Neural progenitor cell (in vitro differentiated cells): ENCODE results near the gene LRRC75A. TPM values are rescaled to one million over a fixed set of nuclear protein-coding genes. Genes with fewer than 3 reads are reported as not detected.

Experiments used
- DNase-seq: peaks from one replicate; pipeline ENCODE4 v3.0.0-alpha.2; 2016; ENCODE audit warnings: low spot score
- H2AFZ ChIP-seq: fragments of 200-600 bp; sonication (generic); replicated peaks from 2 replicates; pipeline ENCODE4 v1.6.1; 2016; ENCODE audit warnings: antibody characterized with exemption
- H3F3A ChIP-seq: fragments of 200-600 bp; sonication (generic); 2 replicates; pipeline ENCODE4 v1.6.1; 2016; ENCODE audit warnings: antibody characterized with exemption, low read depth
- H3K27ac ChIP-seq: fragments of 200-600 bp; sonication (generic); 2 replicates; pipeline ENCODE4 v1.5.1; 2016; ENCODE audit warnings: mild to moderate bottlenecking
- H3K27me3 ChIP-seq: fragments of 200-600 bp; sonication (generic); 2 replicates; pipeline ENCODE4 v1.6.1; 2016; ENCODE audit warnings: mild to moderate bottlenecking, moderate library complexity
- H3K36me3 ChIP-seq: fragments of 200-600 bp; sonication (generic); 2 replicates; pipeline ENCODE4 v1.5.1; 2016
- H3K4me1 ChIP-seq: fragments of 200-600 bp; sonication (generic); 2 replicates; pipeline ENCODE4 v1.6.1; 2016; ENCODE audit warnings: mixed run types
- H3K4me2 ChIP-seq: fragments of 200-600 bp; sonication (generic); 2 replicates; pipeline ENCODE4 v1.6.1; 2016
- H3K4me3 ChIP-seq: fragments of 200-600 bp; sonication (generic); 2 replicates; pipeline ENCODE4 v1.5.1; 2016
- H3K79me2 ChIP-seq: fragments of 200-600 bp; sonication (generic); 2 replicates; pipeline ENCODE4 v1.6.1; 2016; ENCODE audit warnings: low read depth
- H3K9ac ChIP-seq: fragments of 200-600 bp; sonication (generic); 2 replicates; pipeline ENCODE4 v1.6.1; 2016
- H3K9me3 ChIP-seq: fragments of 200-600 bp; sonication (generic); 2 replicates; pipeline ENCODE4 v1.5.1; 2016; ENCODE audit warnings: low read depth
- H4K20me1 ChIP-seq: fragments of 200-600 bp; sonication (generic); 2 replicates; pipeline ENCODE4 v1.6.1; 2016; ENCODE audit warnings: low read depth
- H3K27ac Mint-ChIP-seq: 3 replicates; pipeline ENCODE4 v1.8.0; 2021; ENCODE audit warnings: mixed read lengths
- H3K27me3 Mint-ChIP-seq: 2 replicates; pipeline ENCODE4 v1.8.0; 2022; ENCODE audit warnings: low read depth, mild to moderate bottlenecking, inconsistent platforms, moderate library complexity, mixed read lengths; ENCODE audit not compliant: insufficient read depth
- H3K36me3 Mint-ChIP-seq: 3 replicates; pipeline ENCODE4 v1.8.0; 2021; ENCODE audit warnings: mixed read lengths
- H3K4me1 Mint-ChIP-seq: 3 replicates; pipeline ENCODE4 v1.8.0; 2021; ENCODE audit warnings: mixed read lengths
- H3K4me3 Mint-ChIP-seq: 3 replicates; pipeline ENCODE4 v1.8.0; 2021; ENCODE audit warnings: mild to moderate bottlenecking, moderate library complexity, mixed read lengths
- H3K9me3 Mint-ChIP-seq: 3 replicates; pipeline ENCODE4 v1.8.0; 2020; ENCODE audit warnings: mixed read lengths
- EZH2 ChIP-seq: fragments of 200-600 bp; sonication (generic); IDR thresholded peaks from 2 replicates; pipeline ENCODE4 v1.6.1; 2017; ENCODE audit warnings: antibody characterized with exemption, mild to moderate bottlenecking, moderate library complexity
- EZH2phosphoT487 ChIP-seq: fragments of 200-600 bp; sonication (generic); IDR thresholded peaks from 2 replicates; pipeline ENCODE4 v1.6.1; 2017; ENCODE audit warnings: antibody characterized with exemption
- total RNA-seq: library from RNA; depleted of rRNA; stranded (reverse); fragments of >200 nt; gene quantifications from 2 replicates; pipeline ENCODE4 v1.2.3, GENCODE V29; 2015; ENCODE audit warnings: low replicate concordance
- TF ChIP-seq, protein P1 (sequence below): fragments of 200-600 bp; sonication (generic); IDR thresholded peaks from 2 replicates; pipeline ENCODE4 v1.5.1; 2017; ENCODE audit warnings: antibody characterized with exemption, mild to moderate bottlenecking

Gene LRRC75A
- total RNA-seq, 1 donor from 2014 or later, result 4.0 TPM

DNA sequence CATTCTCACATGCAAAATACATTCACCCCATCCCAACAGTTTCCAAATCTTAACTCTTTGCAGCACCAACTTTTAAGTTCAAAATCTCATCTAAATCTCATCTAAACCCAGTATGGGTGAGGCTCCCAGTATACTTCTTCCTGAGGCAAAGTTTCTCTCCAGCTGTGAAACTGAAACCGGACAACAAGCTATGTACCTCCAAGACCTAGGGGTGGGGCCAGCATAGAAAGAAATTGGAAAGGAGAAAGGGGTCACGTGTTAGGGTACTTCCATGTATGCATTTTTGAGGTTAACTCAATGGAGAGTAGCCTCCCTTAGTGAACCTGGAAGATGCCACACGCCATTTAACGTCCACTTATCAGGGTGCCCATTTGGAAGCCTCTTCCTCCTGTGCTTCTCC, 23.9 kb upstream of the LRRC75A start:
- Histone ChIP-seq H3K9ac (no peak overlapping the region), H3K4me1 (peaks cover 16% of the 10 kb centered on the region), H3F3A (peaks cover 13% of the 10 kb centered on the region), H3K9me3 (no peaks in the 10 kb centered on the region), H3K27me3 (peaks cover 23% of the 10 kb centered on the region), H3K4me3 (no peak overlapping the region), H3K36me3 (no peaks in the 10 kb centered on the region), H3K79me2 (no peaks in the 10 kb centered on the region), H2AFZ (no peak overlapping the region), H3K27ac (no peak overlapping the region), H4K20me1 (no peaks in the 10 kb centered on the region), H3K4me2 (no peak overlapping the region)
- Mint-ChIP-seq H3K36me3 (peaks cover 1% of the 10 kb centered on the region), H3K27ac (no peak overlapping the region), H3K4me1 (peaks cover 40% of the 10 kb centered on the region), H3K4me3 (no peak overlapping the region), H3K27me3 (peaks cover 5% of the 10 kb centered on the region), H3K9me3 (peaks cover 2% of the 10 kb centered on the region)
- DNase-seq, result no peak
- TF ChIP-seq, protein P1, sequence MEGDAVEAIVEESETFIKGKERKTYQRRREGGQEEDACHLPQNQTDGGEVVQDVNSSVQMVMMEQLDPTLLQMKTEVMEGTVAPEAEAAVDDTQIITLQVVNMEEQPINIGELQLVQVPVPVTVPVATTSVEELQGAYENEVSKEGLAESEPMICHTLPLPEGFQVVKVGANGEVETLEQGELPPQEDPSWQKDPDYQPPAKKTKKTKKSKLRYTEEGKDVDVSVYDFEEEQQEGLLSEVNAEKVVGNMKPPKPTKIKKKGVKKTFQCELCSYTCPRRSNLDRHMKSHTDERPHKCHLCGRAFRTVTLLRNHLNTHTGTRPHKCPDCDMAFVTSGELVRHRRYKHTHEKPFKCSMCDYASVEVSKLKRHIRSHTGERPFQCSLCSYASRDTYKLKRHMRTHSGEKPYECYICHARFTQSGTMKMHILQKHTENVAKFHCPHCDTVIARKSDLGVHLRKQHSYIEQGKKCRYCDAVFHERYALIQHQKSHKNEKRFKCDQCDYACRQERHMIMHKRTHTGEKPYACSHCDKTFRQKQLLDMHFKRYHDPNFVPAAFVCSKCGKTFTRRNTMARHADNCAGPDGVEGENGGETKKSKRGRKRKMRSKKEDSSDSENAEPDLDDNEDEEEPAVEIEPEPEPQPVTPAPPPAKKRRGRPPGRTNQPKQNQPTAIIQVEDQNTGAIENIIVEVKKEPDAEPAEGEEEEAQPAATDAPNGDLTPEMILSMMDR, result no peak
- TF ChIP-seq EZH2phosphoT487, result no peak
- TF ChIP-seq EZH2, result no peak

DNA sequence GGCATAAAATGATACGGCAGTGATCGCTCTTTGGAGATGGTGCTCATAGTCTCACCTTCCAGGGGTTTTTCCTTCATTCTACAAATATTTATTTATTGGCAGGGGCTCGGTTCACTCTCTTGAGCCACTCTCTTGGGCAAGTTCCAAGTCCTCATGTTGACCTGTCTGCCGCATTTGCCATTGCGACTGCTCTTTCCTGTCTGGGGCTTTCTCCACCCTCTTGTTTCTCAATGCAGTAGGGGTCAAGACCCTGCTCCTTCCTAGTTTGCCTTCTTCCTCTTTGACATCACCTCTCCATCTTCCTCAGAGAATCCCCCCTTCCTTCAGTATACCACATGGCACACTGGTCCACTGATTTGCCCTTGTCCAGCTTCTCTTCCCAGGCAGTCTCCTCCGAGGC, 21.9 kb upstream of the LRRC75A start:
- TF ChIP-seq EZH2phosphoT487, result no peak
- no peak for TF ChIP-seq EZH2
- TF ChIP-seq, protein P1, result no peak
- peaks cover 2% of the 10 kb centered on the region for H3K9me3 Mint-ChIP-seq
- Histone ChIP-seq H3K9me3 (no peaks in the 10 kb centered on the region), H3K4me2 (no peak overlapping the region), H3K79me2 (no peaks in the 10 kb centered on the region), H3F3A (peaks cover 13% of the 10 kb centered on the region), H2AFZ (no peak overlapping the region), H3K27me3 (peaks cover 23% of the 10 kb centered on the region), H3K4me1 (peaks cover 16% of the 10 kb centered on the region), H3K27ac (no peak overlapping the region), H3K9ac (no peak overlapping the region), H3K36me3 (no peaks in the 10 kb centered on the region), H3K4me3 (no peak overlapping the region), H4K20me1 (no peaks in the 10 kb centered on the region)
- H3K27me3 Mint-ChIP-seq, result peaks cover 5% of the 10 kb centered on the region
- no peak overlapping the region for H3K27ac Mint-ChIP-seq
- H3K4me3 Mint-ChIP-seq, result no peak overlapping the region
- peaks cover 49% of the 10 kb centered on the region for H3K4me1 Mint-ChIP-seq
- DNase-seq, result no peak
- H3K36me3 Mint-ChIP-seq, result peaks cover 1% of the 10 kb centered on the region

DNA sequence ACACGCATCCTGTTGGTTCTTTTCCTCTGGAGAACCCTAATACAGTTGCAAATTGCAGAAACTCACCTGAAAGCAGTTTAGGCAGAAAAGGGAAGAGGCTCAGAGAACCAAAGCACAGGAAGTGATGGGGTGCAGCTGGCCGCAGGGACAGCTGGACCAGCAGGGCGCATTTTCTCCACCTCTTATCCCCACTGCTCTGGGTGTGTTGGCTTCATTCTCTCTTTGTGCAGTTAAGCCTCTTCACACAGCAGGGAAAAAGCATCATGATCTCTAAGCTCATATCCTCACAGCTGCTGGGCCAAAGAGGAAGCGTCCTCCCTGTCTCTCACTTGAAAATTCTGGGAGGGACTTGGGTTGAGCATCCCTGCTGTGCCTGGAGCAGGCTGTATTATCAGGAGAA, 20.0 kb upstream of the LRRC75A start:
- Histone ChIP-seq H3K9ac (no peak overlapping the region), H4K20me1 (no peaks in the 10 kb centered on the region), H3F3A (peaks cover 13% of the 10 kb centered on the region), H3K27ac (peak overlapping the region; percentile 18), H3K4me3 (no peak overlapping the region), H3K79me2 (no peaks in the 10 kb centered on the region), H3K4me2 (peak overlapping the region; percentile 59), H2AFZ (peak overlapping the region; percentile 13), H3K9me3 (no peaks in the 10 kb centered on the region), H3K27me3 (peaks cover 17% of the 10 kb centered on the region), H3K4me1 (peaks cover 16% of the 10 kb centered on the region), H3K36me3 (no peaks in the 10 kb centered on the region)
- Mint-ChIP-seq H3K4me1 (peaks cover 52% of the 10 kb centered on the region), H3K36me3 (peaks cover 1% of the 10 kb centered on the region), H3K9me3 (peaks cover 2% of the 10 kb centered on the region), H3K27ac (peak overlapping the region; percentile 6), H3K27me3 (peaks cover 3% of the 10 kb centered on the region), H3K4me3 (no peak overlapping the region)
- peak; percentile 68 for DNase-seq
- TF ChIP-seq EZH2, result no peak
- TF ChIP-seq, protein P1, result no peak
- no peak for TF ChIP-seq EZH2phosphoT487
